ENCODE measurements around the gene MAGI2.

MAGI2 gene

DNA sequence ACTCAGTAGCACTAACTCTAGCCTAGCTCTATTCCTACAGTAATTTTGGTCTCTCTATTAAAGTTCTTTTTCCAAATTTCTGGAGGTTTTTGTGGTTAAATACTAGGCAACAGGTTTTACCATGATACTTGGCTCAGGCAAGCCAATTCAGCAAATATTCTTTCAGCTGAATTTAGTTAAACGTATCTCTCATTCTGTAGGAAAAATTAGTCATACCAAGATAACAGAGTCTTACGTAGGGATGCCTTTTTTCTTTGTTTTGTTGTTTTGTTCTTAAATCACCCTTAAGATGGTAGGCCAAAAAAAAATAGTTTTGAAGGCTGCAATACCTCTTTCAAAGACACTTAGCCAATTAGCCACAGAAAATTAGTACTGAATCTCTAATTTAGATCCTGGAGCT, 180.5 kb downstream of the MAGI2 start:
- Histone ChIP-seq H3K27me3 (no peaks in the 10 kb centered on the region), H3K9me3 (no peaks in the 10 kb centered on the region), H3K36me3 (no peaks in the 10 kb centered on the region), H3K4me3 (ENCODE audit: low read depth in 1 of 2, low read length in 1 of 2) (no peak overlapping the region), H3K4me1 (ENCODE audit: control insufficient read depth in 1 of 2, insufficient read depth in 1 of 2, low read depth in 1 of 2, low read length in 1 of 2) (peaks cover 0 to 14% of the 10 kb centered on the region in 2 experiments), H3K27ac (no peak overlapping the region)
- TF ChIP-seq, protein P1, sequence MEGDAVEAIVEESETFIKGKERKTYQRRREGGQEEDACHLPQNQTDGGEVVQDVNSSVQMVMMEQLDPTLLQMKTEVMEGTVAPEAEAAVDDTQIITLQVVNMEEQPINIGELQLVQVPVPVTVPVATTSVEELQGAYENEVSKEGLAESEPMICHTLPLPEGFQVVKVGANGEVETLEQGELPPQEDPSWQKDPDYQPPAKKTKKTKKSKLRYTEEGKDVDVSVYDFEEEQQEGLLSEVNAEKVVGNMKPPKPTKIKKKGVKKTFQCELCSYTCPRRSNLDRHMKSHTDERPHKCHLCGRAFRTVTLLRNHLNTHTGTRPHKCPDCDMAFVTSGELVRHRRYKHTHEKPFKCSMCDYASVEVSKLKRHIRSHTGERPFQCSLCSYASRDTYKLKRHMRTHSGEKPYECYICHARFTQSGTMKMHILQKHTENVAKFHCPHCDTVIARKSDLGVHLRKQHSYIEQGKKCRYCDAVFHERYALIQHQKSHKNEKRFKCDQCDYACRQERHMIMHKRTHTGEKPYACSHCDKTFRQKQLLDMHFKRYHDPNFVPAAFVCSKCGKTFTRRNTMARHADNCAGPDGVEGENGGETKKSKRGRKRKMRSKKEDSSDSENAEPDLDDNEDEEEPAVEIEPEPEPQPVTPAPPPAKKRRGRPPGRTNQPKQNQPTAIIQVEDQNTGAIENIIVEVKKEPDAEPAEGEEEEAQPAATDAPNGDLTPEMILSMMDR (IDR thresholded peaks at IDR 0.05): no peak

DNA sequence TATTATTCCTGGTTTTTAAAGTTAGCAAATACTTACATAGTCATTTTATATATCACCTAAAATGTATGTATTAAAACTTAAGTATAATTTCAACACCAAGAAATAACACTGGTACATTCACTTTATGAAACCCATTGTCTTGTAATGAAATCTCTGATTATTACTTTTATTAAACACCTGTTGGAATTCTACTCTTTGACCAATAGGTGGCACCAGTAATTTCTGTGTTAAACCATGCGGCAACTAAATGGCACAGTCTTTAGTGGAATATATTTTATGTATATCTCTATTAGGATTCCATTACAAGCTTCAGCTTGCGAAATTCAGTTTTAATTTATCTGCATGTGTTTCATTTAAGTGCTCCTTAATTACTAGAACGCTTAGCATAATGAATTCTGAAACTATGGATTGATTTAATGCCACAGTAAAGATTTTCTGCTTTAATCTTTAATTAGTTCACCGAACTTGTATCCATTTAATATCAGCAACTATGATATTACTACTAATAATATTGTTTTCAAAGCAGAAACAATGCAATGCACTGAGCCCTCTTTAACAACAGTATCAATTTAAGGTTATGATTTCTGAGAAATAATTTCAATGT, 181.3 kb downstream of the MAGI2 start:
- TF ChIP-seq, protein P1 (IDR thresholded peaks at IDR 0.05): no peak
- no peaks in the 10 kb centered on the region for H3K36me3 ChIP-seq
- no peak overlapping the region for H3K4me3 ChIP-seq (ENCODE audit: low read depth in 1 of 2, low read length in 1 of 2)
- H3K4me1 ChIP-seq (ENCODE audit: control insufficient read depth in 1 of 2, insufficient read depth in 1 of 2, low read depth in 1 of 2, low read length in 1 of 2): peaks cover 0 to 14% of the 10 kb centered on the region in 2 experiments
- H3K9me3 ChIP-seq: no peaks in the 10 kb centered on the region
- no peak overlapping the region for H3K27ac ChIP-seq
- no peaks in the 10 kb centered on the region for H3K27me3 ChIP-seq

DNA sequence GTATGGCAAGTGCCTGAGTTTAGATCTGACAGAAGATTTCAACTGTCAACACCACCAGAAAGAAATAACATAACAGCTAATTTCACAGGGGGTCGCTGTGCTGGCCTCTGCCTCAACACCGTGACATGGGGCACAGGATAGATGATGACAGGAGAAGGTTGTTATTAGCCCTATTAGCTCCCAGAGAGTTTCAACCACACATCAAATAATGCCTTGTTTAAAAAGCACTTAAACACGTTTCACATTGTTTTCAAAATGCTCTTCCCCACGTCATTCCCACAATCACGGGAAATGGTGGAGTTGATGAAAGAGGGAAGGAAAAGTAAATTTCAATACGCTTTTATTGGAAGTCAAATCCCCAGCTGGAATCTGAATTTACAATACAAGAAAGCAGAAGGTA, 184.7 kb downstream of the MAGI2 start:
- Histone ChIP-seq H3K27me3 (no peaks in the 10 kb centered on the region), H3K36me3 (no peaks in the 10 kb centered on the region), H3K27ac (no peak overlapping the region), H3K9me3 (no peaks in the 10 kb centered on the region), H3K4me3 (ENCODE audit: low read depth in 1 of 2, low read length in 1 of 2) (no peak overlapping the region), H3K4me1 (ENCODE audit: control insufficient read depth in 1 of 2, insufficient read depth in 1 of 2, low read depth in 1 of 2, low read length in 1 of 2) (peaks cover 0 to 14% of the 10 kb centered on the region in 2 experiments)
- TF ChIP-seq, protein P1 (IDR thresholded peaks at IDR 0.05): no peak

DNA sequence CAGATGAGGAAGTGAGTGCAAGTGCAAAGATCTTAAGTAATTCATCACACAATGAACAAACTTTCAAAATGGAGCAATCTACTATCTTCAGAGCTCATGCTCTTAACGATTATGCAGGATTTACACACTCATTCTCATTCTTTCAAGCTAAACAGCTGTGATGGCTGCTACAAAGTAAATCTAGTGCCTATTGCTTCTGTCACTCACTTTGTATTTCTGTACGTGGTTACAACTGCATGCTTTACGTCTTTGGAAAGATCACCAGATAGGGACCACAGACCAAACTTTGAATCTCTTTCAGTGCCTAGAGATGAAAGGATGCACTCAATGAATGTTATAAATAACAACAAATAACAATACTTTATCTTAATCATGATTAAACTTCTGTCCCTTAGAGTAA, 194.6 kb downstream of the MAGI2 start:
- Histone ChIP-seq H3K9me3 (no peaks in the 10 kb centered on the region), H3K27ac (no peak overlapping the region), H3K36me3 (no peaks in the 10 kb centered on the region), H3K4me1 (ENCODE audit: control insufficient read depth in 1 of 2, insufficient read depth in 1 of 2, low read depth in 1 of 2, low read length in 1 of 2) (no peaks in the 10 kb centered on the region), H3K27me3 (no peaks in the 10 kb centered on the region), H3K4me3 (ENCODE audit: low read depth in 1 of 2, low read length in 1 of 2) (no peak overlapping the region)
- TF ChIP-seq, protein P1 (IDR thresholded peaks at IDR 0.05): no peak

DNA sequence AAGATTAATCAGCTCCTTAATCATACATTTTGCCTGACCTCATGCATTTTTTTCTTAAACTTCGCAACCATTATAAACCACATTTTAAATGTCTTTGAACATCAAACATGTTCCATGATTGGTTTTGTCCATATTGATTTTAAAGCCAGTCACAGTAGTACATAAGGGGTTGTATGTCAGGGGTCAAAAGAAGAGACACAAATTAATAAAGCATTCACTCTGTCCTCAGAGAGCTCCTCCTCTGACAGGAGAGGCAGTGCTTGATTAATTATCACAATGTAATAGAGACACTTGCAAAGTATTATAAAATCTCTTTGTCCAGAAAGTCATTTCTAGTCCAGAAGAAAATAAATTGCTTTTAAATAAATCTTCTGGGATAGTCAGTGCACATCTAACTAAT, 195.5 kb downstream of the MAGI2 start:
- Histone ChIP-seq H3K27me3 (no peaks in the 10 kb centered on the region), H3K4me3 (ENCODE audit: low read depth in 1 of 2, low read length in 1 of 2) (no peak overlapping the region), H3K36me3 (no peaks in the 10 kb centered on the region), H3K27ac (no peak overlapping the region), H3K4me1 (ENCODE audit: control insufficient read depth in 1 of 2, insufficient read depth in 1 of 2, low read depth in 1 of 2, low read length in 1 of 2) (no peaks in the 10 kb centered on the region), H3K9me3 (no peaks in the 10 kb centered on the region)
- TF ChIP-seq, protein P1 (IDR thresholded peaks at IDR 0.05): no peak

Data from neutrophil (primary cell).